ENCODE measurements around the gene HADH.
"Not testable (repeated sequence)": the region's sequence is repeated elsewhere in the genome, so short reads cannot be mapped to it uniquely, and the experiment has no call there.

Gene HADH

DNA sequence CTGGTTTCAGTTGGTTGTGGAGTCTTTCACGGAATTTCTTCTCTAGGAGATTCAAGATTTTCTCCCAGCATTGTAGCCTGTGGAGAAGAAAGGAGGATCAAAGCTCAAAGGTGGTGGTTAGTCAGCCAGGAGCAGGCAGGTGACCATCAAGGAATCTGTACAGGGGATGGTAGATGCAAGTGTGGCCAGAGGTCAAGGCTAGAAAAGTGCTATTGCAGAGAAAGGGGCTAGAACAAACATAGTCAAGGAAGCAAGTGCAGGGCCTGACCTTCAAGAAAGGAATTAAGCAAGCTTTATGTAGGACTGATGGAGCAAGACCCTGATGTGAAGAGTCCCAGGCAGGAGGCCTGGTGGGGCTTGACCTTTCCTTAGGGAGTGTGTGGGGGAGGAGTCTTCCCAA is 16.1 kb downstream of the HADH start:
- TF ChIP-seq, protein P1, sequence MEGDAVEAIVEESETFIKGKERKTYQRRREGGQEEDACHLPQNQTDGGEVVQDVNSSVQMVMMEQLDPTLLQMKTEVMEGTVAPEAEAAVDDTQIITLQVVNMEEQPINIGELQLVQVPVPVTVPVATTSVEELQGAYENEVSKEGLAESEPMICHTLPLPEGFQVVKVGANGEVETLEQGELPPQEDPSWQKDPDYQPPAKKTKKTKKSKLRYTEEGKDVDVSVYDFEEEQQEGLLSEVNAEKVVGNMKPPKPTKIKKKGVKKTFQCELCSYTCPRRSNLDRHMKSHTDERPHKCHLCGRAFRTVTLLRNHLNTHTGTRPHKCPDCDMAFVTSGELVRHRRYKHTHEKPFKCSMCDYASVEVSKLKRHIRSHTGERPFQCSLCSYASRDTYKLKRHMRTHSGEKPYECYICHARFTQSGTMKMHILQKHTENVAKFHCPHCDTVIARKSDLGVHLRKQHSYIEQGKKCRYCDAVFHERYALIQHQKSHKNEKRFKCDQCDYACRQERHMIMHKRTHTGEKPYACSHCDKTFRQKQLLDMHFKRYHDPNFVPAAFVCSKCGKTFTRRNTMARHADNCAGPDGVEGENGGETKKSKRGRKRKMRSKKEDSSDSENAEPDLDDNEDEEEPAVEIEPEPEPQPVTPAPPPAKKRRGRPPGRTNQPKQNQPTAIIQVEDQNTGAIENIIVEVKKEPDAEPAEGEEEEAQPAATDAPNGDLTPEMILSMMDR (conservative IDR thresholded peaks at IDR 0.05; ENCODE audit: low read length), result no peak
- no peak overlapping the region for H3K4me3 ChIP-seq (ENCODE audit: low read length)
- DNase-seq (ENCODE audit: low read depth), result no peak

DNA sequence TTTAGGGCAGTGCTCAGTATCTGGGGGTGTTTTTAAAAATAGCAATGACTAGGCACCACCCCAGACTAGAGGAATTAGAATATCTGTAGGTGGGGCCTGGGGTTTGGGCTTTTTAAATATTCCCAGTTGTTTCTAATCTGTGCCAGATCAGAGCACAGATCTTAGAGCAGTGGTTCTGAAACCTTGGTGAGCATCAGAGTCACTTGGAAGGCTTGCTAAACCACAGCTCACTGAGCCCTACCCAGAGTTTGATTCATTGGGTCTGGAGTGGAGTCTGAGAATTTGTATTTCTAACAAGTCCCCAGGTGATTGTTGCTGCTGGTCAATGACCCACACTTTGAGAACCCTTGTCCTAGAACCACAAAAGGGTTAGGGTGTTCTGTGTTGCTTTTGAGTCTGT is 16.7 kb downstream of the HADH start:
- DNase-seq (ENCODE audit: low read depth), result no peak
- H3K4me3 ChIP-seq (ENCODE audit: low read length), result no peak overlapping the region
- TF ChIP-seq, protein P1 (conservative IDR thresholded peaks at IDR 0.05; ENCODE audit: low read length), result no peak

DNA sequence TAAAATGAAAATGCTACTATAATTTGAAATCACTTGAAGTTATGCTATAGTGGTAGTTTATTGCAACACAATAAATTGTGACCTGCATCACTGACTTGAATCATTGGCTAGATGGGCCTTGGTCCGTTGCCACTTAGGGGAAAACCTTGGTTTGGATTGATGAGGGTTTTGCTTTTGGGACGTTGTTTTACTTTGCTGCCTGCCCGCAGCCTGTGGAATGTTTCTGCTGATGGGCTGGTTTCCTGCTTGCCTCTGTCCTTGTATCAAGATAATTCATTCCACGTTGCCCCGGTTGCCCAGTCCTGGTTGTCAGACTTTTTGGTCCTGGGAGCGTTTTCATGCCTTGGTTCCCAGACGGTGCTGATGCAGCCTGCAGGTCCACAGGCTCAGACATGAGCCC is 18.3 kb downstream of the HADH start:
- DNase-seq (ENCODE audit: low read depth), result no peak
- TF ChIP-seq, protein P1 (conservative IDR thresholded peaks at IDR 0.05; ENCODE audit: low read length), result no peak
- no peak overlapping the region for H3K4me3 ChIP-seq (ENCODE audit: low read length)

DNA sequence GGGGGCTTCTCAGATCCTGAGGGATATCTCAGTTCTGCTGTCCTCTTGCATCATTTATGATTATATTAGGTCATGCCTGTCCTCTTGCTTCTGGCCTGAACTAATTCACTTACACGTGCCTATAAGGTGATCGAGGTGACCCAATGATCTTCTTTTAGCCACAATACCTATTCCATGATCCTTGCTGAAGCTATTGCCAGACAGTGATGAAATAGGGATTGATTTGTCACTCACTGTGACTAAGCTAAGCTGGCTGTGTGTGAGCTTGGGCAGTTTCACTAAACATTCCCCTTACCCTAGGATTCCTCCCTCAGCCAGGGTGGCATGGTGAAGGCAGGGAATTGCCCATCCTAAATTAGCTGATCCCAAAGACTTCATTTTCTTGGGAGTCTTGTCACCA is 19.0 kb downstream of the HADH start:
- H3K4me3 ChIP-seq (ENCODE audit: low read length), result no peak overlapping the region
- peak; percentile 70 for DNase-seq (ENCODE audit: low read depth)
- TF ChIP-seq, protein P1 (conservative IDR thresholded peaks at IDR 0.05; ENCODE audit: low read length), result no peak

DNA sequence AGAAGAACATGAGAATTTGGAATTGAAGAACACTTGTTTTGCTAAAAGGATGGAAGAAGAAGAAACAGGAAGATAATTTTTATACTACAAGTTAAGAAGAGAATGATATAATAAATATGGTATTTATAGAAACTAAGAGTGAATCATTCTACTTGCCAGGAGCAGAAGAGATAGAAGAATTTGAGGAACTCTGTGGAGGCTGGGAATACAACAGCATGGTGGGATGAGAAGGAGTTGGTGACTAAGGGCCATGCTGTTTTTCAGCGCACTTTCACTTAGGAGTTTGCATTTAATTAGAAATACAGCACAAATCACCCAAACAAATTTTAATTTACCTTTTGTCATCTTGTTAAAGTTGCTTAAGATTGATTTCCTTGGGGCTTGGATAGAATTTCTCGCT is 20.5 kb downstream of the HADH start:
- TF ChIP-seq, protein P1 (conservative IDR thresholded peaks at IDR 0.05; ENCODE audit: low read length), result no peak
- peak; percentile 79 for DNase-seq (ENCODE audit: low read depth)
- no peak overlapping the region for H3K4me3 ChIP-seq (ENCODE audit: low read length)

DNA sequence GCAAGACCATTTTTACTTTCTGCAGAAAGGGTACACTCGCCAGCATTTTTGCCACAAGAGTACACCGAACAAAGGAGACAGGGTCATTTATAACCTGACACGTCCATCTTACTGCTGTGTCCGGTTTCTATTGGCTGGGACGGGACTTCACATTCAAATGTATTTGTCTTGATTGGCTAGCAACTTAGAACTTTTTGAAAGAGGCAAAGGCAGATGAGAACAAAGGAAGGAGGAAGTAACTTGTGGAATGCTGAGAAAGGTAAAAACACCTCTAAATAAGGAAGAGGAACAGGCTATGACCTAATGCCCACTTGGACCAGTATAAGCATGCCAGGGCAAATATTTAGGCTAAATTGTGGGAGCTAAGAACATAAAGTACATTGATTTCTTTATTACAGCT is 22.7 kb downstream of the HADH start:
- not testable (repeated sequence) for DNase-seq (ENCODE audit: low read depth); H3K4me3 ChIP-seq (ENCODE audit: low read length)

DNA sequence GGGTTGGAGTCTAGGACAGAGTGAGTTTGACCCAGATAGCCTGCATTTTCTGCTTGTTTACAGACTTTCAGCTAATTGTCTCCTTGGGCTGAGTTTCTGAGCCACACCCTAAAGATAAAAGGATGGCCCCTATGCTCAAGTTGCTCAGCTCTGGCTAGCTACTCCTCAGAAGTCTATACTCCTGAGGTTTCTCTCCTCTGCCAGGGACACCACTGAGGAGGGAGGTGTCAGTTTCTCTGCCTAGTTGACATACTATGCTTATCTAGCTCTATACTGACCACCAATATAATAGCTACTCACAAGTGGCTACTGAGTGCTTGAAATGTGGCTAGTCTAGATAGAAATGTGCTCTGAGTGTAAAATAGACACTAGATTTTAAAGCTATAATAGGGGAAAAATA is 23.6 kb downstream of the HADH start:
- TF ChIP-seq, protein P1 (conservative IDR thresholded peaks at IDR 0.05; ENCODE audit: low read length), result no peak
- no peak overlapping the region for H3K4me3 ChIP-seq (ENCODE audit: low read length)
- no peak for DNase-seq (ENCODE audit: low read depth)

DNA sequence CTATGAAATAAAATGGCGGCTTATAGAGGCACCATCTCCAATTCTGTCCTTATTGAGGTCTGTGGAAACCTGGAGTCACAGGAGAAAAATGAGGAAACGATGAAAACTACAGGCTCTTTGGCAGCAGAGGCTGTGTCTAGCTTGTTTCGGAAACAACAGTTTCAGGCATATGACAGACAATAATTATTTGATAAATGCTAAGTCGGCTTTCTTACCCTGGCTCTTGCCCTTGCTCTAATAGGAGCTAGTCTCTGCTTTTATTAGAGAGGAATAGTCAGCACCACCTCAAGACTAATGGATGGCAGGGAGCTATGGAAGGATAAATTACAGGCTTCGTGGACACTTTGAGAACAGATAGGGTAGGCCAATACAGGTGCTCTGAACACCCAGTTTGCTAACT is 24.3 kb downstream of the HADH start:
- no peak for DNase-seq (ENCODE audit: low read depth)

More for the DNA sequence above, 24.3 kb downstream of the HADH start:
- TF ChIP-seq, protein P1 (conservative IDR thresholded peaks at IDR 0.05; ENCODE audit: low read length), result no peak
- no peak overlapping the region for H3K4me3 ChIP-seq (ENCODE audit: low read length)

Measured in AG10803 (cell line).